ENCODE data around the gene ZBTB21.

Gene ZBTB21

GRCh38 chr21:41948078-41948895 lies 61.9 kb downstream of the ZBTB21 start:
- Mint-ChIP-seq H3K27ac (no peak overlapping the region), H3K36me3 (ENCODE audit: low read depth) (peaks cover 9% of the 10 kb centered on the region), H3K9me3 (peaks cover 10% of the 10 kb centered on the region), H3K4me3 (no peak overlapping the region), H3K4me1 (peaks cover 56% of the 10 kb centered on the region), H3K27me3 (ENCODE audit: low read depth, poor library complexity) (peaks cover 31% of the 10 kb centered on the region)
- no peak for DNase-seq
- TF ChIP-seq CTCF (IDR thresholded peaks at IDR 0.05): no peak

- TF ChIP-seq CTCF (IDR thresholded peaks at IDR 0.05): no peak
- peaks cover 10% of the 10 kb centered on the region for H3K9me3 Mint-ChIP-seq
- DNase-seq: no peak
- H3K27me3 Mint-ChIP-seq (ENCODE audit: low read depth, poor library complexity): peaks cover 17% of the 10 kb centered on the region
- H3K4me3 Mint-ChIP-seq: no peak overlapping the region
- H3K27ac Mint-ChIP-seq: no peak overlapping the region
- peaks cover 17% of the 10 kb centered on the region for H3K36me3 Mint-ChIP-seq (ENCODE audit: low read depth)
- H3K4me1 Mint-ChIP-seq: peaks cover 44% of the 10 kb centered on the region
These were observed 64.2 kb downstream of the ZBTB21 start for GRCh38 chr21:41945982-41946381.

GRCh38 chr21:41943851-41944250 lies 66.3 kb downstream of the ZBTB21 start:
- H3K27me3 Mint-ChIP-seq (ENCODE audit: low read depth, poor library complexity): peaks cover 7% of the 10 kb centered on the region
- H3K9me3 Mint-ChIP-seq: peaks cover 10% of the 10 kb centered on the region
- peak overlapping the region; percentile 75 for H3K27ac Mint-ChIP-seq
- no peak overlapping the region for H3K4me3 Mint-ChIP-seq
- no peak for TF ChIP-seq CTCF (IDR thresholded peaks at IDR 0.05)
- peaks cover 17% of the 10 kb centered on the region for H3K36me3 Mint-ChIP-seq (ENCODE audit: low read depth)
- peaks cover 38% of the 10 kb centered on the region for H3K4me1 Mint-ChIP-seq
- no peak for DNase-seq

GRCh38 chr21:41942457-41942856 lies 67.7 kb downstream of the ZBTB21 start:
- H3K27ac Mint-ChIP-seq: no peak overlapping the region
- no peak for DNase-seq
- H3K4me3 Mint-ChIP-seq: no peak overlapping the region
- H3K9me3 Mint-ChIP-seq: peaks cover 10% of the 10 kb centered on the region
- peaks cover 3% of the 10 kb centered on the region for H3K27me3 Mint-ChIP-seq (ENCODE audit: low read depth, poor library complexity)
- H3K4me1 Mint-ChIP-seq: peaks cover 30% of the 10 kb centered on the region
- no peak for TF ChIP-seq CTCF (IDR thresholded peaks at IDR 0.05)
- H3K36me3 Mint-ChIP-seq (ENCODE audit: low read depth): peaks cover 17% of the 10 kb centered on the region

GRCh38 chr21:41941941-41942340 lies 68.2 kb downstream of the ZBTB21 start:
- no peak overlapping the region for H3K27ac Mint-ChIP-seq
- H3K4me3 Mint-ChIP-seq: no peak overlapping the region

More at GRCh38 chr21:41941941-41942340, 68.2 kb downstream of the ZBTB21 start:
- no peak for TF ChIP-seq CTCF (IDR thresholded peaks at IDR 0.05)
- Mint-ChIP-seq H3K4me1 (peaks cover 30% of the 10 kb centered on the region), H3K9me3 (peaks cover 10% of the 10 kb centered on the region), H3K27me3 (ENCODE audit: low read depth, poor library complexity) (peaks cover 3% of the 10 kb centered on the region), H3K36me3 (ENCODE audit: low read depth) (peaks cover 17% of the 10 kb centered on the region)
- no peak for DNase-seq

Data from nephron progenitor cell (in vitro differentiated cells).